GM21390 (cell line): ENCODE measurements around the gene TARS2.

Experiments
- ATAC-seq: cut with Tn5 transposase; IDR thresholded peaks from one replicate; pipeline ENCODE4 v1.9.1; 2021; ENCODE audit not compliant: unreplicated experiment

The TARS2 gene

GRCh38 chr1:150486966-150487762 is at the start of gene TARS2:
TSS of gene TARS2 (plus strand) at chr1:150487419. CDS start at chr1:150487451, 32 bp downstream.
- ATAC-seq: peak; percentile 99

GRCh38 chr1:150441121-150441520 is 46.1 kb upstream of the TARS2 start:
- ATAC-seq: no peak

- ATAC-seq: no peak
Observed at GRCh38 chr1:150444232-150444631, 43.0 kb upstream of the TARS2 start.

- ATAC-seq: no peak
Observed at GRCh38 chr1:150456146-150456647, 31.0 kb upstream of the TARS2 start.

- ATAC-seq: no peak
Observed at GRCh38 chr1:150464422-150464826, 22.8 kb upstream of the TARS2 start.

GRCh38 chr1:150466964-150467363 is 20.3 kb upstream of the TARS2 start:
- no peak for ATAC-seq

GRCh38 chr1:150469291-150469690 is 17.9 kb upstream of the TARS2 start:
- no peak for ATAC-seq

- no peak for ATAC-seq
Observed at GRCh38 chr1:150472601-150473200, 14.5 kb upstream of the TARS2 start.

GRCh38 chr1:150473659-150474058 is 13.6 kb upstream of the TARS2 start:
- ATAC-seq: no peak

- no peak for ATAC-seq
Observed at GRCh38 chr1:150474869-150475268, 12.3 kb upstream of the TARS2 start.

GRCh38 chr1:150476754-150477153 is 10.5 kb upstream of the TARS2 start:
- ATAC-seq: no peak

- ATAC-seq: no peak
Observed at GRCh38 chr1:150477320-150477719, 9.9 kb upstream of the TARS2 start.

- ATAC-seq: no peak
Observed at GRCh38 chr1:150477733-150478132, 9.5 kb upstream of the TARS2 start.

- no peak for ATAC-seq
Observed at GRCh38 chr1:150479370-150479769, 7.8 kb upstream of the TARS2 start.

GRCh38 chr1:150479927-150480352 is 7.3 kb upstream of the TARS2 start:
- no peak for ATAC-seq

- no peak for ATAC-seq
Observed at GRCh38 chr1:150484431-150484830, 2.8 kb upstream of the TARS2 start.

GRCh38 chr1:150484861-150485260 is 2.4 kb upstream of the TARS2 start:
- no peak for ATAC-seq

- ATAC-seq: no peak
Observed at GRCh38 chr1:150487763-150488115, 520 bp downstream of the TARS2 start.

- no peak for ATAC-seq
Observed at GRCh38 chr1:150493175-150493574, 6.0 kb downstream of the TARS2 start.

GRCh38 chr1:150498342-150498741 is 11.1 kb downstream of the TARS2 start:
- ATAC-seq: no peak

- ATAC-seq: no peak
Observed at GRCh38 chr1:150505431-150505830, 18.2 kb downstream of the TARS2 start.
